Measurements from ENCODE around the gene ATXN1.
"Not testable (repeated sequence)": the region's sequence is repeated elsewhere in the genome, so short reads cannot be mapped to it uniquely, and the experiment has no call there.

ATXN1 gene

GRCh38 chr6:16718356-16718755 is 42.9 kb downstream of the ATXN1 start:
- DNase-seq, result no peak

- DNase-seq, result no peak
Observed at GRCh38 chr6:16717275-16717942, 43.9 kb downstream of the ATXN1 start.

- DNase-seq, result no peak
Observed at GRCh38 chr6:16716321-16716858, 44.9 kb downstream of the ATXN1 start.

- no peak for DNase-seq
Observed at GRCh38 chr6:16713597-16713996, 47.7 kb downstream of the ATXN1 start.

- DNase-seq, result no peak
Observed at GRCh38 chr6:16712931-16713484, 48.3 kb downstream of the ATXN1 start.

- DNase-seq, result no peak
Observed at GRCh38 chr6:16712255-16712930, 48.9 kb downstream of the ATXN1 start.

GRCh38 chr6:16711546-16712254 is 49.6 kb downstream of the ATXN1 start:
- no peak for DNase-seq

- no peak for DNase-seq
Observed at GRCh38 chr6:16706911-16707783, 54.1 kb downstream of the ATXN1 start.

- DNase-seq, result not testable (repeated sequence)
Observed at GRCh38 chr6:16706491-16706890, 54.8 kb downstream of the ATXN1 start.

GRCh38 chr6:16706029-16706428 is 55.2 kb downstream of the ATXN1 start:
- DNase-seq, result no peak

GRCh38 chr6:16705081-16705993 is 55.9 kb downstream of the ATXN1 start:
- no peak for DNase-seq

GRCh38 chr6:16704401-16705045 is 56.7 kb downstream of the ATXN1 start:
- no peak for DNase-seq

- not testable (repeated sequence) for DNase-seq
Observed at GRCh38 chr6:16702627-16703378, 58.5 kb downstream of the ATXN1 start.

- no peak for DNase-seq
Observed at GRCh38 chr6:16700916-16701234, 60.4 kb downstream of the ATXN1 start.

- DNase-seq, result no peak
Observed at GRCh38 chr6:16700202-16700915, 60.9 kb downstream of the ATXN1 start.

GRCh38 chr6:16698997-16699868 is 62.0 kb downstream of the ATXN1 start:
- DNase-seq, result no peak

GRCh38 chr6:16698162-16698533 is 63.1 kb downstream of the ATXN1 start:
- DNase-seq, result no peak

GRCh38 chr6:16697437-16698161 is 63.7 kb downstream of the ATXN1 start:
- DNase-seq, result no peak

Data from NCI-H1694 treated with DMSO at 0.1 percent for 48 hours (cell line).